ENCODE results near the gene LARP1.

Gene LARP1

DNA sequence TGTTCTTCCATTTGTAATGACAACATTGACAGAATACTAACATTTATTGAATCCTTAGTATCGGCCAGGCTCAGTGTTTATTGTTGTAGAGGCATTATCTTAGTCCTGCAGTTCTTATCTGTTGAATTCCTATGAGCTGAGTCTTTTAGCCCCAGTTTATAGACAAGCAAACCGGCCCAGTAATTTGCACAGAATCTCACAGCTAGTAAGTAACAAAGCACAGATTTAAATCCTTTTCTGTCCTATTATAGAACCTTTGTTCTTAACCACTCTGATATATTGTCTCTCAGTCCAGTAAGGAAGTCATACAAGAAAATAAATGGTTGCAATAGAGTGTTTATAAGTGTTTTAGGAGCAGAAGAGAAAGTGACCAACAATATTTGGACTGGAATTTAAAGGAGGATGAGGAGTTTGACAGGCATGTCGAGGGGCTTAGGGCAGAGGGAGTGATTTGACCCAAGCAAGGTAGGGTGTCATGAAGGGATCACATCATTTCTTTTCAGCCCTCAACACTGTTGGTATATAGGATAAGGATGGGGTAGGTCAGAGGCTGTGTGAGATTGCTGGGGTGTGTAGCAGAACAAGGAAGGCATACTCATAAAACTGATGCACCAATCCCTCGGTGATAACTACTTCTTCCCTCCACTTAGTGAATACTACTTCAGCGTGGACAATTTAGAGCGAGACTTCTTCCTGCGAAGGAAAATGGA lies 39.5 kb downstream of the LARP1 start:
- TF ChIP-seq, protein P1, sequence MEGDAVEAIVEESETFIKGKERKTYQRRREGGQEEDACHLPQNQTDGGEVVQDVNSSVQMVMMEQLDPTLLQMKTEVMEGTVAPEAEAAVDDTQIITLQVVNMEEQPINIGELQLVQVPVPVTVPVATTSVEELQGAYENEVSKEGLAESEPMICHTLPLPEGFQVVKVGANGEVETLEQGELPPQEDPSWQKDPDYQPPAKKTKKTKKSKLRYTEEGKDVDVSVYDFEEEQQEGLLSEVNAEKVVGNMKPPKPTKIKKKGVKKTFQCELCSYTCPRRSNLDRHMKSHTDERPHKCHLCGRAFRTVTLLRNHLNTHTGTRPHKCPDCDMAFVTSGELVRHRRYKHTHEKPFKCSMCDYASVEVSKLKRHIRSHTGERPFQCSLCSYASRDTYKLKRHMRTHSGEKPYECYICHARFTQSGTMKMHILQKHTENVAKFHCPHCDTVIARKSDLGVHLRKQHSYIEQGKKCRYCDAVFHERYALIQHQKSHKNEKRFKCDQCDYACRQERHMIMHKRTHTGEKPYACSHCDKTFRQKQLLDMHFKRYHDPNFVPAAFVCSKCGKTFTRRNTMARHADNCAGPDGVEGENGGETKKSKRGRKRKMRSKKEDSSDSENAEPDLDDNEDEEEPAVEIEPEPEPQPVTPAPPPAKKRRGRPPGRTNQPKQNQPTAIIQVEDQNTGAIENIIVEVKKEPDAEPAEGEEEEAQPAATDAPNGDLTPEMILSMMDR (IDR thresholded peaks at IDR 0.05; ENCODE audit: low read depth, low read length) = no peak
- H3K4me3 ChIP-seq (ENCODE audit: low read depth, low read length) = no peak overlapping the region

DNA sequence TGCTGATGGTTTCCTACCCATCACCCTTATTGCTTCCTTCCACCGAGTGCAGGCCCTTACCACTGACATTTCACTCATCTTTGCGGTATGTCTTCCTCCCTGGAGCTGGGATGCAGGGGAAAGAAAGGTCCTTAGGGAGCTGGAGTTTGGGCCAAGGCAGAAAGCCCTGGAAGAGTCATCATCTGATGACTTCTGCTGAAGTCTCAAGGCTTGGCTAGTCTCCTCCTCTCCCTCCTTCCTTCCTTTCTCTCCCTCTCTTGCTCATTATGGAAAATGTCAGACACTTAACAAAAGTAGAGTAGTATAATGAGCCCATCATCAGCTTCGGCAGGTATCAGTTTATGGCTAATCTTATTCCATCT lies 40.0 kb downstream of the LARP1 start:
- TF ChIP-seq, protein P1 (IDR thresholded peaks at IDR 0.05; ENCODE audit: low read depth, low read length) = no peak
- no peak overlapping the region for H3K4me3 ChIP-seq (ENCODE audit: low read depth, low read length)

DNA sequence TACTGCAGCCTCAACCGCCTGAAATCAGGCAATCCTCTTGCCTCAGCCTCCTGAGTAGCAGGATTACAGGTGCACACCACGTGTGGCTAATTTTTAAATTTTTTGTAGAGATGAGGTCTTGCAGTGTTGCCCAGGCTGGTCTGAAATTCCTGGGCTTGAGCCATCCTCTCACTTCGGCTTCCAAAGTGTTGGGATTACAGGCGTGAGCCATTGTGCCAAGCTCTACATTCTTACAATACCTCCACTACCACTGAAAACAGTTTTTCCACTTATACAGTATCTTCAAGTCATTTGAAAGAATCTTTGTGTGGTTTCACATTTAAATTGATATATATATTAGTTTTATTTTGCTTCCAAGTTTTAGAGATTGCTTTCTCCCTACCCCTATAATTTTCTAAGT lies 42.6 kb downstream of the LARP1 start:
- H3K4me3 ChIP-seq (ENCODE audit: low read depth, low read length) = no peak overlapping the region
- TF ChIP-seq, protein P1 (IDR thresholded peaks at IDR 0.05; ENCODE audit: low read depth, low read length) = no peak

DNA sequence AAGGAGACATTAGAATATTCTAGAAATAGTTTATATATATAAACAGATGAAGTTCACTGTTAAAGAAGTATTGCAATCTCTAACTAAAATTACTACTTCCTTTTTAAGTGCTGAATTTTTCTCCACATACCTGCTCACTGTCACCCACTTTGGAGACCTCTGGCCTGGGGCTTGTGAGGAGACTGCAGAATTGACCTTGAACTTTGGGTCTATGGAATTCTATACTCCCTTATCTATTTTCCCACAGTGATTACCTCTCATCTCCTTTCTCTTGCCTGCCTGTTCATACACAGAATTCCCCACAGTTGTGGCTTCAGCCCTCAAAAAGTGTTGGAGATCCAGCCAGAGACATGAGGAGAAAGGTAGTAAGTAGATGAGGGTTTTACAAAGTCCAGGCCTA lies 45.4 kb downstream of the LARP1 start:
- no peak overlapping the region for H3K4me3 ChIP-seq (ENCODE audit: low read depth, low read length)
- TF ChIP-seq, protein P1 (IDR thresholded peaks at IDR 0.05; ENCODE audit: low read depth, low read length) = no peak

DNA sequence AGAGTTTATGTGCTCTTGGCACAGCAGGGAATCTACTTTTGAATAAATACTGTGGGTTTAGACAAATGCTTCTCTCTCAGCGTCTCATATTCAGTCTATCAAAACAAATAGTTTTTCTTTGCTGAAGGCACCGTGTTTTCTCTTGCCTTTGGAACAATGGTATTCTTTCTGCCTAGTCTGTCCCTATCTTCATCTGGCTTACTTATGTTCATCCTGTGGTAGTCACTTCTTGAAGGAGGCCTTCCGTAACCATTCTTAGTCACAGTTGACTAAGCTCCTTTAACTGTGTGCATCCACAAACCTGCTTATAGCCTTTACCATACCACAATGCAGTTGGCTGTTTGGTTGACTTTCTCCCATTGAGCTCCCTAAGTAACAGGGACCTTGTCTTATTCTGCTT lies 45.9 kb downstream of the LARP1 start:
- TF ChIP-seq, protein P1 (IDR thresholded peaks at IDR 0.05; ENCODE audit: low read depth, low read length) = no peak
- no peak overlapping the region for H3K4me3 ChIP-seq (ENCODE audit: low read depth, low read length)

DNA sequence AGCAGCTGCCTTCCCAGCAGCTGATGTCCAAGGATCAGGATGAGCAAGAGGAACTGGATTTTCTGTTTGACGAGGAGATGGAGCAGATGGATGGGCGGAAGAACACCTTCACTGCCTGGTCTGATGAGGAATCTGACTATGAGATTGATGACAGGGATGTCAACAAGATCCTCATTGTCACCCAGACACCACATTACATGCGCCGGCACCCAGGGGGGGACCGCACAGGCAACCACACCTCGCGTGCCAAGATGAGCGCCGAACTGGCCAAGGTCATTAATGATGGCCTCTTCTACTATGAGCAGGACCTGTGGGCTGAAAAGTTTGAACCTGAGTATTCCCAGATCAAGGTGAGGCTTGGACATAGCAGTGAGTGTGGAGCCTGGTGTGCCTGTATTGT lies 46.9 kb downstream of the LARP1 start:
- TF ChIP-seq, protein P1 (IDR thresholded peaks at IDR 0.05; ENCODE audit: low read depth, low read length) = no peak
- H3K4me3 ChIP-seq (ENCODE audit: low read depth, low read length) = no peak overlapping the region

DNA sequence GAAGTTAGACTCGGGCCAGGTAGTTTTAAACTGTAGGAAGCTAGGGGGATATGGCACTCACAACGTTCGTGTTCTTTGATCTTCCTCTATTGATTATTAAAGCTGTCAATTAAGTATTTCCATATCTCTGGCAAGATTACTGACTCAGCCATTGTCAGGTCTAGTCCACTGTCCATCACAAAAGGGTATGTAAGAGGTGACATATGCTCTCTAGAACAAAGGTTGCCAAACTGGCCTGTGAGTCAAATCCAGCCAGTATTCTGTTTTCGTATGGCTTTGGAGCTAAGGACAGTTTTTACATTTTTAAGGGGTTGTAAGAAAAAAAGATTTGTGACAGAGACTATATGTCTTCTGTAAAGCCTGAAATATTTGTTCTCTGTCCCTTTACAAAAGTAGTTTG lies 51.0 kb downstream of the LARP1 start:
- TF ChIP-seq, protein P1 (IDR thresholded peaks at IDR 0.05; ENCODE audit: low read depth, low read length) = no peak
- H3K4me3 ChIP-seq (ENCODE audit: low read depth, low read length) = no peak overlapping the region
